Astrocyte of the spinal cord (primary cell): Measurements from ENCODE around the gene MEF2A.

ENCODE experiments used
- DNase-seq: peaks from one replicate; pipeline ENCODE4 v3.0.0; 2011; ENCODE audit warnings: low read depth, low spot score
- H3K4me3 ChIP-seq: 2 replicates; pipeline ENCODE4 v1.5.1; 2011; ENCODE audit warnings: low read depth, mild to moderate bottlenecking, low read length, moderate library complexity
- CTCF ChIP-seq: IDR thresholded peaks from 2 replicates; pipeline ENCODE4 v1.5.1; 2012; ENCODE audit warnings: low read depth, mild to moderate bottlenecking, low read length, inconsistent platforms
- in situ Hi-C: cut with HindIII; loops from 2 replicates; pipeline ENCODE4 v1.10.0; 2017; ENCODE audit warnings: low sequenced_read_pairs

Gene MEF2A

GRCh38 chr15:99722406-99722805 is 156.6 kb downstream of the MEF2A start:
- no peak for DNase-seq
- no peak overlapping the region for H3K4me3 ChIP-seq
- in situ Hi-C loops = no loop called here
- TF ChIP-seq CTCF = no peak

DNA sequence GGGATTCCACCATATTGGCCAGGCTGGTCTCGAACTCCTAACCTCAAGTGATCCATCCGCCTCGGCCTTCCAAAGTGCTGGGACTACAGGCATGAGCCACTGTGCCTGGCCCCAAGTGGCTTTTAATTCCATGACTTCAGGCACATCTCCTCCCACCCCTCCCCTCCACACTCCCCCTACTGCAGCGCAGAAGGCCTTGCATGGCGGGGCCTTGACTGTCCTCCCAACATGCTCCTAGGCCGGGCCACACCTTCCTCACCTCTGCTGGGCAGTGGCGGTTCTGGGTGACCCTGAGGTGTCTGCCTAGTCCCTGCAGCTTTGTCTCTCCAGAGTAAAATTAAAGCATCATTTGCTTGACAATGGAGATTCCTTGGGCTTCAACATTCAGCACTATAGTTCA is 160.5 kb downstream of the MEF2A start:
- no peak for DNase-seq
- in situ Hi-C loops = no loop called here
- H3K4me3 ChIP-seq = no peak overlapping the region
- TF ChIP-seq CTCF = no peak

DNA sequence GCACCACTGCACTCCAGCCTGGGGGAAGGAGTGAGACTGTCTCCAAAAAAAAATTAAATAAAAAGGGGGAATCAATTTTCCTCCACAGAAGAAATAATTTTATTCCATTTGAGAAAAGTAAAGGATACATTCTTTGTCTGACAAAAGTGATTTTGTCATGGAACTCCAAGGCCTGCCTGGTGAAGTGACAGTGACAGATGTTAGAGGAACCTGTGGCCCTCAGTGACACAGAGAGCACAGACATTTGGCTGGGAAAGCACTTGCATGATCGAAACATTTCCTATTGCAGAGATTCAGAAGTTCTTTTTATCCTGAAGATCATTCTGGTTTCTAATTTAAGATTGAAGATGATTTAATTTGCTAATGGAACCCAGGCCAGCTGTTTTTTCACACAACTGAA is 161.5 kb downstream of the MEF2A start:
- H3K4me3 ChIP-seq = no peak overlapping the region
- DNase-seq = no peak
- in situ Hi-C loops = no loop called here
- no peak for TF ChIP-seq CTCF

DNA sequence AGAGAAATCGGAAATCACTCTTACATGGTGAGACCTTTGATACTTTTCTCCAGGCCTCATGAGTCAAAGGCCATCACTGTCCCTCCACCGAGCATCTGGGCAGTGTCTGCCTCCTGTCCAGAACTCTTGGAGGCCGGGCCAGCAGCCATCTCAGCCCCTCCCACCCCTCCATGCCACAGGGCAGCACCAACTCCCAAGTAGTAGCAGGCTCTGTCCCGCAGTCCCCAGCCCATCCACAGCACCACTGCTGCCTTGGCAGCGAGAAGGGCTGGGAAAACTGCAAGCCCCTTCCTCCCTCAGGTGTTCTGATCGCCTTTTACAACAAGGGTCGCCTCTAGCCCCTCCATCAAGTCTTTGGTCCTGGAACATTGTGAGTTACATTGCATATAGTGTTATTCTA is 161.9 kb downstream of the MEF2A start:
- H3K4me3 ChIP-seq = no peak overlapping the region
- TF ChIP-seq CTCF = no peak
- in situ Hi-C loops = no loop called here
- DNase-seq = no peak

GRCh38 chr15:99728916-99729315 is 163.1 kb downstream of the MEF2A start:
- DNase-seq = no peak
- in situ Hi-C loops = no loop called here
- H3K4me3 ChIP-seq = no peak overlapping the region
- no peak for TF ChIP-seq CTCF

- no peak for TF ChIP-seq CTCF
- in situ Hi-C loops = no loop called here
- no peak for DNase-seq
- no peak overlapping the region for H3K4me3 ChIP-seq
Observed at GRCh38 chr15:99729327-99729726, 163.5 kb downstream of the MEF2A start.

- peak; percentile 65 for TF ChIP-seq CTCF
- peak; percentile 45 for DNase-seq
- no peak overlapping the region for H3K4me3 ChIP-seq
- in situ Hi-C loops = no loop called here
Observed at GRCh38 chr15:99729920-99730319, 164.1 kb downstream of the MEF2A start.
